MM.1S (cell line): ENCODE data around the gene FADS1.

Source experiments
- DNase-seq: peaks from one replicate; pipeline ENCODE4 v3.0.0-alpha.2; 2015
- H2AFZ ChIP-seq: fragments of 300-600 bp; sonication (generic); 2 replicates; pipeline ENCODE4 v1.6.0; 2016; ENCODE audit warnings: antibody characterized with exemption, low read length
- H3F3A ChIP-seq: fragments of 300-600 bp; sonication (generic); 2 replicates; pipeline ENCODE4 v1.6.1; 2016; ENCODE audit warnings: mild to moderate bottlenecking, antibody characterized with exemption, low read length, moderate library complexity, mixed read lengths; ENCODE audit not compliant: insufficient read depth
- H3K27ac ChIP-seq: fragments of 300-600 bp; sonication (generic); 2 replicates; pipeline ENCODE4 v1.5.1; 2016; ENCODE audit warnings: mild to moderate bottlenecking, low read length
- H3K27me3 ChIP-seq: fragments of 300-600 bp; sonication (generic); replicated peaks from 2 replicates; pipeline ENCODE4 v1.6.0; 2016; ENCODE audit warnings: low read length; ENCODE audit not compliant: insufficient read depth
- H3K36me3 ChIP-seq: fragments of 300-600 bp; sonication (generic); replicated peaks from 2 replicates; pipeline ENCODE4 v1.6.1; 2016; ENCODE audit warnings: mild to moderate bottlenecking, low read length, mixed read lengths; ENCODE audit not compliant: insufficient read depth
- H3K4me1 ChIP-seq: fragments of 300-600 bp; sonication (generic); 2 replicates; pipeline ENCODE4 v1.6.1; 2016; ENCODE audit warnings: low read length, mixed read lengths
- H3K4me2 ChIP-seq: fragments of 300-600 bp; sonication (generic); 2 replicates; pipeline ENCODE4 v1.6.0; 2016; ENCODE audit warnings: low read depth, low read length
- H3K4me3 ChIP-seq: fragments of 300-600 bp; sonication (generic); 2 replicates; pipeline ENCODE4 v1.5.1; 2016; ENCODE audit warnings: low read length, mixed read lengths
- H3K79me2 ChIP-seq: fragments of 300-600 bp; sonication (generic); 2 replicates; pipeline ENCODE4 v1.6.1; 2016; ENCODE audit warnings: mixed run types, low read length, mixed read lengths
- H3K9ac ChIP-seq: fragments of 300-600 bp; sonication (generic); 2 replicates; pipeline ENCODE4 v1.6.1; 2016; ENCODE audit warnings: low read length, mixed read lengths
- H3K9me2 ChIP-seq: fragments of 300-600 bp; sonication (generic); replicated peaks from 2 replicates; pipeline ENCODE4 v1.6.1; 2016; ENCODE audit warnings: mild to moderate bottlenecking, low read length, mixed read lengths; ENCODE audit not compliant: insufficient read depth
- H3K9me3 ChIP-seq: fragments of 300-600 bp; sonication (generic); replicated peaks from 2 replicates; pipeline ENCODE4 v1.6.1; 2016; ENCODE audit warnings: mild to moderate bottlenecking, low read length, mixed read lengths; ENCODE audit not compliant: insufficient read depth
- H4K20me1 ChIP-seq: fragments of 300-600 bp; sonication (generic); 2 replicates; pipeline ENCODE4 v1.6.1; 2016; ENCODE audit warnings: mild to moderate bottlenecking, low read length, moderate library complexity, mixed read lengths; ENCODE audit not compliant: insufficient read depth
- EZH2 ChIP-seq: fragments of 300-600 bp; sonication (generic); optimal IDR thresholded peaks from 2 replicates; pipeline ENCODE3; 2017; ENCODE audit warnings: low read depth, mild to moderate bottlenecking, antibody characterized with exemption, low read length, mixed read lengths
- EZH2phosphoT487 ChIP-seq: fragments of 300-600 bp; sonication (generic); IDR thresholded peaks from 2 replicates; pipeline ENCODE4 v1.6.1; 2018; ENCODE audit warnings: antibody characterized with exemption, low read length
- TF ChIP-seq, protein P1 (sequence below): fragments of 300-600 bp; sonication (generic); IDR thresholded peaks from 2 replicates; pipeline ENCODE4 v1.5.1; 2016; ENCODE audit warnings: antibody characterized with exemption, low read length, mixed read lengths

FADS1 gene

DNA sequence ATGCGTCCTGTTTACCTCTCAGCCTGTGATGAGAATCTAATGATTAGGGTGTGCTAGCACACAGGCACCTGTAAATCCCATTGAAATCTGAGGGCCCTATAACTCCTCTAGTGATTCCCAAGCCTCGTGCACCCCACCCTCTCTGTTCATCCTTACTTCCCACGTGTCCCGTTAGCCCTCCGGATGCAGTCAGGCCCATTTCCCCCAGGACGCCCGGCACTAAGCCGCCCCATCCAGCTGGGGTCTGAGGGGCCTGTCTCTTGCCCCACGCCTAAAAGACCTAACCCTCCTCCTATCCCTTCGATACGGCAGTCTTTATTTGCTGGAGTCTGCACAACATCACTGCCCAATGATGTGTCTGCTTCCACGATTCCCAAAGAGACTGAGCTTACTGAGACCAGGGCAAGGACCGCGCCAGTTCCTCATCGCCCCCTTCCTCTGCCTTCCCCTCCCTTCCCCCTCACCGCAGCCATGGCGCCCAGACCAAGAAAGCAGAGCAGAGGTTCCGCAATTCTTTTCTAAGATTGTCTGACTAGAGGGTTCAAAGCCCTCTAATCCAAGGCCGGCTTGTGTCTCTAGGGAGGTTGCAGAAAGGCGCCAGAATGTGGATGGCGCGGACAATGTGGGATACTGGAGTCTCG is 10.2 kb upstream of the FADS1 start:
- H2AFZ ChIP-seq: no peak overlapping the region
- DNase-seq: no peak
- H3K4me3 ChIP-seq: no peak overlapping the region
- no peaks in the 10 kb centered on the region for H3K36me3 ChIP-seq
- H3K79me2 ChIP-seq: no peaks in the 10 kb centered on the region
- TF ChIP-seq EZH2 (no peak), EZH2phosphoT487 (no peak)
- TF ChIP-seq, protein P1, sequence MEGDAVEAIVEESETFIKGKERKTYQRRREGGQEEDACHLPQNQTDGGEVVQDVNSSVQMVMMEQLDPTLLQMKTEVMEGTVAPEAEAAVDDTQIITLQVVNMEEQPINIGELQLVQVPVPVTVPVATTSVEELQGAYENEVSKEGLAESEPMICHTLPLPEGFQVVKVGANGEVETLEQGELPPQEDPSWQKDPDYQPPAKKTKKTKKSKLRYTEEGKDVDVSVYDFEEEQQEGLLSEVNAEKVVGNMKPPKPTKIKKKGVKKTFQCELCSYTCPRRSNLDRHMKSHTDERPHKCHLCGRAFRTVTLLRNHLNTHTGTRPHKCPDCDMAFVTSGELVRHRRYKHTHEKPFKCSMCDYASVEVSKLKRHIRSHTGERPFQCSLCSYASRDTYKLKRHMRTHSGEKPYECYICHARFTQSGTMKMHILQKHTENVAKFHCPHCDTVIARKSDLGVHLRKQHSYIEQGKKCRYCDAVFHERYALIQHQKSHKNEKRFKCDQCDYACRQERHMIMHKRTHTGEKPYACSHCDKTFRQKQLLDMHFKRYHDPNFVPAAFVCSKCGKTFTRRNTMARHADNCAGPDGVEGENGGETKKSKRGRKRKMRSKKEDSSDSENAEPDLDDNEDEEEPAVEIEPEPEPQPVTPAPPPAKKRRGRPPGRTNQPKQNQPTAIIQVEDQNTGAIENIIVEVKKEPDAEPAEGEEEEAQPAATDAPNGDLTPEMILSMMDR: no peak
- no peaks in the 10 kb centered on the region for H4K20me1 ChIP-seq
- no peak overlapping the region for H3K4me2 ChIP-seq
- no peak overlapping the region for H3K27ac ChIP-seq
- peaks cover 41% of the 10 kb centered on the region for H3K27me3 ChIP-seq
- 0 out of 2 replicates have a peak, but pooled peaks cover 3% of the 10 kb centered on the region for H3K4me1 ChIP-seq
- no peaks in the 10 kb centered on the region for H3K9me3 ChIP-seq
- H3K9ac ChIP-seq: no peak overlapping the region
- no peaks in the 10 kb centered on the region for H3F3A ChIP-seq
- no peaks in the 10 kb centered on the region for H3K9me2 ChIP-seq

DNA sequence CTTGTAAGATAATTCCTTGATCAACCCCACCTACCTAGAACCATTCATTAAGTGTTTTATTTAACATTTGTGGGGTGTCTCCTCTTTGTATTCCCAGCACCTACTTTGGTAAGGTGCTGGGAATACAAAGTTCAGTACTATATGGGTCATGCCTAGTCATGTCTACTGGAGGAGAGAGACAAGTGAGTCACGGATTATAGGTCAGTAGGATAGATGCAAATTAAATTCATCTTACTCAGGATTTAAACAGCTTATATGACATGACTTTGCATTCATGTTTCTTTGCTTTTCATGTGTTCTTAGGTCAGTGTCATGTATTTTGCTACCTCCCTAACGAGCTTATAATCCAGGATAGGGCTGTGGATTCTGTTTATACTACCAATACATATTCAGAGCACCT is 3.4 kb upstream of the FADS1 start:
- Histone ChIP-seq H3K27me3 (0 out of 2 replicates have a peak, but pooled peaks cover 4% of the 10 kb centered on the region), H3K27ac (no peak overlapping the region), H3K9me3 (no peaks in the 10 kb centered on the region), H3F3A (peaks cover 18% of the 10 kb centered on the region), H4K20me1 (no peaks in the 10 kb centered on the region), H2AFZ (no peak overlapping the region), H3K4me2 (no peak overlapping the region), H3K79me2 (no peaks in the 10 kb centered on the region), H3K9me2 (no peaks in the 10 kb centered on the region), H3K4me3 (no peak overlapping the region), H3K36me3 (no peaks in the 10 kb centered on the region), H3K9ac (no peak overlapping the region), H3K4me1 (no peaks in the 10 kb centered on the region)
- DNase-seq: no peak
- TF ChIP-seq, protein P1: no peak

- Histone ChIP-seq H3K27me3 (0 out of 2 replicates have a peak, but pooled peaks cover 4% of the 10 kb centered on the region), H3K4me3 (peak overlapping the region; percentile 78; the same call in 1 of the 2 replicates), H3K9ac (peak overlapping the region; percentile 86; the same call in 1 of the 2 replicates), H2AFZ (0 out of 2 replicates have a peak overlapping the region, but pooled peaks have one; percentile 53), H3K4me2 (peak overlapping the region; percentile 99; the same call in 1 of the 2 replicates), H4K20me1 (no peaks in the 10 kb centered on the region), H3K9me2 (no peaks in the 10 kb centered on the region), H3K36me3 (no peaks in the 10 kb centered on the region), H3K79me2 (no peaks in the 10 kb centered on the region), H3F3A (peaks cover 18% of the 10 kb centered on the region), H3K4me1 (no peaks in the 10 kb centered on the region), H3K9me3 (no peaks in the 10 kb centered on the region), H3K27ac (no peak overlapping the region)
- no peak for DNase-seq
- no peak for TF ChIP-seq EZH2
- TF ChIP-seq, protein P1: no peak
- TF ChIP-seq EZH2phosphoT487: no peak
Observed at GRCh38 chr11:61817471-61818202, 834 bp upstream of the FADS1 start.
